PFSK-1 (cell line): Measurements from ENCODE around the gene PEX11G.

Experiments
- FOXP2 ChIP-seq: optimal IDR thresholded peaks from 2 replicates; pipeline ENCODE3; 2011; ENCODE audit warnings: borderline replicate concordance, control low read depth, inconsistent platforms; ENCODE audit not compliant: insufficient read depth; ENCODE audit errors: extremely low read length, extremely low read depth
- POLR2AphosphoS5 ChIP-seq: IDR thresholded peaks from 2 replicates; pipeline ENCODE4 v1.6.1; 2012; ENCODE audit warnings: low read depth, mild to moderate bottlenecking, control low read depth, low read length, moderate library complexity
- REST ChIP-seq, 2 experiments: IDR thresholded peaks; 2 replicates each; pipeline versions ENCODE4 v1.6.1 to v1.8.0; 2011 to 2012; ENCODE audit warnings: low read depth in 2 of 2, low read length in 2 of 2, control low read depth in 1 of 2, inconsistent platforms in 1 of 2, mild to moderate bottlenecking in 1 of 2, moderate library complexity in 1 of 2; ENCODE audit not compliant: insufficient read depth in 1 of 2
- SIN3A ChIP-seq: IDR thresholded peaks from 2 replicates; pipeline ENCODE4 v1.6.1; 2012; ENCODE audit warnings: mild to moderate bottlenecking, low read length, moderate library complexity, borderline replicate concordance; ENCODE audit not compliant: insufficient read depth
- TAF1 ChIP-seq: IDR thresholded peaks from 2 replicates; pipeline ENCODE4 v1.6.1; 2012; ENCODE audit warnings: low read length, control low read depth, borderline replicate concordance; ENCODE audit not compliant: insufficient read depth

The PEX11G gene

DNA sequence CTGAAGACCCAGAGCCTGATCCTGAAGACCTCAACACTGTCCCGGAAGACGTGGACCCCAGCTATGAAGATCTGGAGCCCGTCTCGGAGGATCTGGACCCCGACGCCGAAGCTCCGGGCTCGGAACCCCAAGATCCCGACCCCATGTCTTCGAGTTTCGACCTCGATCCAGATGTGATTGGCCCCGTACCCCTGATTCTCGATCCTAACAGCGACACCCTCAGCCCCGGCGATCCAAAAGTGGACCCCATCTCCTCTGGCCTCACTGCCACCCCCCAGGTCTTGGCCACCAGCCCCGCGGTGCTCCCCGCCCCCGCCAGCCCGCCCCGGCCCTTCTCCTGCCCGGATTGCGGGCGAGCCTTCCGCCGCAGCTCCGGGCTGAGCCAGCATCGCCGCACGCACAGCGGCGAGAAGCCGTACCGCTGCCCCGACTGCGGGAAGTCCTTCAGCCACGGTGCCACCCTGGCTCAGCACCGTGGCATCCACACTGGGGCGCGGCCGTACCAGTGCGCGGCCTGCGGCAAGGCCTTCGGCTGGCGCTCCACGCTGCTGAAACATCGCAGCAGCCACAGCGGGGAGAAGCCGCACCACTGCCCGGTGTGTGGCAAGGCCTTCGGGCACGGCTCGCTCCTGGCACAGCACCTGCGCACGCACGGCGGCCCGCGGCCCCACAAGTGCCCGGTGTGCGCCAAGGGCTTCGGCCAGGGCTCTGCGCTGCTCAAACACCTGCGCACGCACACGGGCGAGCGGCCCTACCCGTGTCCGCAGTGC, 30.7 kb upstream of the PEX11G start:
- TF ChIP-seq FOXP2 = no peak
- TF ChIP-seq POLR2AphosphoS5 = no peak
- no peak for TF ChIP-seq REST (IDR thresholded peaks at IDR 0.05; ENCODE audit: insufficient read depth in 1 of 2, low read depth in 2 of 2, low read length in 2 of 2)
- TF ChIP-seq TAF1 = no peak
- TF ChIP-seq SIN3A = no peak

DNA sequence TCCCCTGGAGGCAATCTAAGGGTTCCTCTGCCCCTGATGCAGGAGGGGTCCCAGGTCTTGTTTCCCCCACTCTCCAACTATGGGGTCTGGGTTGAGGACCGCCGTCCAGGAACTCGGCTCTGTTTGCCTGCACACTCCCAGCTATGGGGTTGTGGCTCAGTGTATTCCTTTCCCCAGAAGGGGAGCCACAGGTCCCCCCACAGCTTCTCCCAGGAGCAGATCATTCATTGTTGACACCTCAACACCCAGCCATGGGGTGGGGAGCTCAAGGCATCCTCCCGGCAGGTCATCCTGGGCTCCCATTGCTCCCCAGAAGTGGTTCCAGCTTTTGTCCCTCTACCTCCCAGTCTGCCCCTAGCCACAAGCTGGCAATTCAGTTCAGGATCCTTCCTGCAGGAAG, 28.0 kb upstream of the PEX11G start:
- TF ChIP-seq REST (IDR thresholded peaks at IDR 0.05; ENCODE audit: insufficient read depth in 1 of 2, low read depth in 2 of 2, low read length in 2 of 2) = no peak

- no peak for TF ChIP-seq POLR2AphosphoS5
- TF ChIP-seq SIN3A = no peak
- TF ChIP-seq REST (IDR thresholded peaks at IDR 0.05; ENCODE audit: insufficient read depth in 1 of 2, low read depth in 2 of 2, low read length in 2 of 2) = no peak
- no peak for TF ChIP-seq FOXP2
Observed at GRCh38 chr19:7516333-7516732, 27.5 kb upstream of the PEX11G start.

DNA sequence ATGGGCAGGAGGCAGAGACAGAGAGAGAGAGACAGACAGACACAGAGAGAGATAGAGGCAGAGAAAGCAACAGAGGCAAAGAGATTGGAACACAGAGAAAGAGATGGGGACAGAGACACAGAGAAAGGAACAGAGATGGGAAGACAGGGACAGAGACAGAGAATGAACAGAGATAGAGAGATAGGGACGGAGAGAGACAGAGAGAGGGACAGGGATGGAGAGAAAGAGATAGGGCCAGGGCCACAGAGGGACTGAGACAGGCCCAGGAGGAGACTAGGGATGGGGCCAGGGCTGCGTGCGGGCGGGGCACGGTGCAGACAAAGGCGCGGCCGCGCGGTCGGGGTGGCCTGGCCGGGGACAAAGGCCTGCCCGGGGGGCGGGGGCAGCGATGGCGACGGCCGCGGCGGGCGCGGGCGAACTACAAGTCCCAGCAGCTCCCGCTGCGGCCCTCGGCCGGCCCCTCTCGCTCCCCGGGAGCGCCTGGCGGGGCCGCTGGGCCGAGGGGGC, 26.9 kb upstream of the PEX11G start, which contains the start of gene ZNF358:
TSS of gene ZNF358 (plus strand) at position 459 of the 507 bp plus-strand sequence. CDS start 3,140 bp downstream, outside the sequence.
- TF ChIP-seq SIN3A = no peak
- TF ChIP-seq FOXP2 = peak; percentile 40
- 0 out of 2 replicates have a peak, but pooled peaks have one; percentile 22 for TF ChIP-seq TAF1
- TF ChIP-seq POLR2AphosphoS5 = no peak
- TF ChIP-seq REST (IDR thresholded peaks at IDR 0.05; ENCODE audit: insufficient read depth in 1 of 2, low read depth in 2 of 2, low read length in 2 of 2) = 0 out of 4 replicates have a peak, but pooled peaks of 1 of the 2 experiments have one; percentile 7

- no peak for TF ChIP-seq REST (IDR thresholded peaks at IDR 0.05; ENCODE audit: insufficient read depth in 1 of 2, low read depth in 2 of 2, low read length in 2 of 2)
Observed at GRCh38 chr19:7515110-7515644, 26.3 kb upstream of the PEX11G start.
